GM21576 (cell line): ENCODE data around the gene PDK3.

ENCODE experiments used
- ATAC-seq: cut with Tn5 transposase; IDR thresholded peaks from one replicate; pipeline ENCODE4 v1.9.1; 2021; ENCODE audit warnings: mild to moderate bottlenecking, moderate library complexity; ENCODE audit not compliant: unreplicated experiment

Gene PDK3

GRCh38 chrX:24464836-24465531 lies at the start of gene PDK3:
Gene PDK3 (plus strand): TSS chrX:24465286. CDS start chrX:24465456, 170 bp downstream.
- peak; percentile 87 for ATAC-seq

- ATAC-seq: no peak
Measured at GRCh38 chrX:24415921-24416320, 49.2 kb upstream of the PDK3 start.

DNA sequence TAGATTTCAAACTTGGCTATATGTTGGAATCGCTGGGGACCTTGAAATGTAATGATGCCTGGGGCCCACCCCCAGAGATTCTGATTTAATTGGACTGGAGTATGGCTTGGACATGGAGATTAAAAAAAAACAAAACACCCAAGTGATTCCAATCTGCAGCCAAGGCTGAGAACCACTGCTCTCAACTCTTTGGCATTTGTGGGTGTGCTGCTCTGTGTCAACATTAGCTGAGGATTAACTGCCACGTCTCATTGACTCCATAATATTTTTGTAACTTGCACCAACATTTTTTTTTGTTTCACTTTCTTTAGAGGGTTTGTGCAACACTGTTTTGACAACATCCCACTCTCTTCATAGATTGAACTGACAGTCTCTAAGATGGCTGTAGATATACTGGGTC lies 41.1 kb upstream of the PDK3 start:
- ATAC-seq: no peak

GRCh38 chrX:24424948-24425347 lies 40.1 kb upstream of the PDK3 start:
- ATAC-seq: no peak

DNA sequence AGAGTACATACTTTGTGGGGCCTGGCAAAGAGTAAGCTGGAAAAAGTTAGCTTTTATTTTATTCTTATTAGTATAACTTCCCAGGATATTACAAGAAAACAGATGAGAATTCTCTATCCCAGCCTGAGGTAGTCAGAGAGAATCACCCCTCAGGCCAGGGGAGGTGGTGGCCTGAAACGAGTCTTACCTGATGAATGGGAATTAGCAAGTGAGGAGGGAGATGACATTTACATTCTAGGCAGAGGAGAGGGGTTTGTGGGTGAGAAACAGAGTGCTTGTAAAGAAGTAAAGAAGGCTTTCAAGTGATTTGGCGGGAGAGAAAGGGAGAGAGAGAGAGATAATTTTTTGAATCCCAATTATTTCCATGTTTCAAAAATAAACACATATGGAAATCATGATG lies 39.3 kb upstream of the PDK3 start:
- no peak for ATAC-seq

GRCh38 chrX:24426340-24426913 lies 38.7 kb upstream of the PDK3 start:
- ATAC-seq: no peak

DNA sequence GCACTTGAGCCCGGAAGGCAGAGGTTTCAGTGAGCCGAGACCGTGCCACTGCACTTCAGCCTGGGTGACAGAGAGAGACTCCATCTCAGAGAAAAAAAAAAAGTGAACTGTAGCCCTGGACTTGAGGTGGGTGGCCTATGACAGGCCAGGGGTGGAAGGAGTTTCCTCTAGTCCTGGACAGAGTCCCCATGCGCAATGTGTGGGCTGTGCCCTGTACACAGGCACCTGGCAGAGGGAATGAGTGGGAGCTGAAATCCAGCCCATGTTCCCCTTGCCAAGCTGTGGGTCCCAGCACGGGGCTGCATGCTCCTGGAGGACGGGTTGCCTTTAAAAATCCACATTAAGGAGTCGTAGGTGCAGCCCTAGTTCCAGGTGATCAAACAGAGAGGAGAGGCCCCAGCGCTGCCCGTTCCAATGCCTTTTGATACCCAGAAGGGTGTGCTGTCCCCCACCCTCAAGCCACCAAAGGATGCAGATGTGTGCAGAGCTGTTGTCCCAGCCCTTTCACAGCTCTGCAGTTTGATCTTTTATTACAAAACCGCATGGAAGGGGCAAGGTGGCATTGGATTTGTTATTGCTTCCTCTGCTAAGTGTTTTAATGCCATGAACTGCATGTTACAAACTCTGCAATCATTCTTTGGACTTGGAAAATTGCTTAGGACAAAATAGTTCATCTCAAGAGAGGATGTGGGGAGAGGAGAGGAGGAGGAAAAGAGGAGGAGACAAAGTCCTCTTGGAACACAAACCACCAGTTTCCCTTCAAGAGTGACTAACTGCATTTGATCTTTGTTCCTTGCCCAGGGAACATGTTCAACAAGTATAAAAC lies 38.0 kb upstream of the PDK3 start:
- ATAC-seq: no peak

DNA sequence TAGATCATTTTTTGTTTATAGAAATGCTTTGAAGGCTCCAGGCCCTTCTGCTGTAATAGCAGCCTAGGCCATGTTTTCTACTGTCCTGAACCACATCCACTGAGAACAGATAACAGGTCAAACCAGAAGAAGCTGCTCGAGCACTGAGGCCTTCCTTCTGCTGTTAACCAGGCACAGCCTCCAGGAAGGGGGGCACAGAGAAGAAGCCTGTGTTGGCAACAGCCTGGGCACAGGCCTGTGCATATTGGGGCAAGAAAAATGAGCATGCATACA lies 37.4 kb upstream of the PDK3 start:
- ATAC-seq: no peak

DNA sequence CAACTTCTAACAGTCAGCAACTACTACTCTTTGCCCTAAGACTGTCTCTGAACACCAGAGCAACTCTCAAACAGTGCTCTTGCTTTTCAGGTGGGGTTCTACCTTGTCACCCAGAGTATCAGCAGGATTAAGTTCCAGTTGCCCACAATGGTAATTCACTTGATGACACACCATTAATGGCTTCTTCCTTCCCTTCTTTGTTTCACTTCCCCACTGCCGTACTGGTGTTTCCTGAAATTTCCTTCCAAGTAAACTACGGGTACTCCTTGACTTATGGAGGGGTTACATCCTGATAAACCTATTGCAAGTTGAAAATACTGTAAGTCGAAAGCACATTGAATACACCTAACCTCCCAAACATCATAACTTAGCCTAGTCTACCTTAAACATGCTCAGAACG lies 36.6 kb upstream of the PDK3 start:
- no peak for ATAC-seq

GRCh38 chrX:24435060-24435459 lies 30.0 kb upstream of the PDK3 start:
- no peak for ATAC-seq

GRCh38 chrX:24443918-24444317 lies 21.2 kb upstream of the PDK3 start:
- no peak for ATAC-seq

DNA sequence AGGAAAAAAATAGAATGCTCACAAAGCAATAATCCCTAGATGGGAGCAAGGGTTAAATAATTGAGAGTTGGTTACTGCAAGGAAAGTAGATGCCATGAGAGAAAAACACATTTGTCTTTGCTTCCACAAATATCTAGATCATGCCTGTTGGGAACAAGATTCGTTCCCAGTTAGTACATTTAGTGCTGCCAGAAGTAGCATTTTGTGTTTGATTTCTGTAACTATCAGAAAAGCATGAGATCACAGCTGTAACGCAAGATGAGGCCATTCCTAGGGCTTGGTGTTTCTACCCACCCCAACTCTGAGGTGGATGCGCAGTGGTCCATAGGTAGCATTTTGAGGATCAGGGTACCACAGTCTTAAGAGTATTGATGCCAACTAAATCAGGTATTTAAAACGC lies 20.4 kb upstream of the PDK3 start:
- ATAC-seq: no peak

DNA sequence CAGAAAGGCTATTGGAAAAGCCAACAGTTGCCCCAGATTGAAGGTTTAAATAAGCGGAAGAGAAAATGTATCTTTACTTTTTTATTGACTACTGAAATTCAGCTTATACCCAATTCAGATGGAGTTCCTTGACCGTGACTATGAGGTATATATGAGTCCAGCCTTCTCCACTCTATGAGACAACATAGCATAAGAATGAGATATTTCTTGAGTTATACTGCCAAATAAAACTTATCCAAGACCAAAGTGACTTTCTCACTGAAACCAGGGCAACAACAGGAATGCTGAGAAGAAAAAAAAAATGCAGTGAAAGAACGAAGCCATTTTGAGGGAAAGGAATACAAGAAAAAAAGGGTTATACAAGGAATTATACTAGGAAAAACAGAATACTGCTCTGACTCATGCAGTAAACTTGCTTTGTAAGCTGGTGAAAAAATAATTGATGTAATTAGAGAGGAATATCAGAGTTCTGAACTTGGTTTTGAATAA lies 16.3 kb upstream of the PDK3 start:
- ATAC-seq: no peak

- ATAC-seq: no peak
Measured at GRCh38 chrX:24463077-24463476, 2.0 kb upstream of the PDK3 start.

- ATAC-seq: no peak
Measured at GRCh38 chrX:24464498-24464835, 619 bp upstream of the PDK3 start.

- no peak for ATAC-seq
Measured at GRCh38 chrX:24465532-24465865, 413 bp downstream of the PDK3 start.

DNA sequence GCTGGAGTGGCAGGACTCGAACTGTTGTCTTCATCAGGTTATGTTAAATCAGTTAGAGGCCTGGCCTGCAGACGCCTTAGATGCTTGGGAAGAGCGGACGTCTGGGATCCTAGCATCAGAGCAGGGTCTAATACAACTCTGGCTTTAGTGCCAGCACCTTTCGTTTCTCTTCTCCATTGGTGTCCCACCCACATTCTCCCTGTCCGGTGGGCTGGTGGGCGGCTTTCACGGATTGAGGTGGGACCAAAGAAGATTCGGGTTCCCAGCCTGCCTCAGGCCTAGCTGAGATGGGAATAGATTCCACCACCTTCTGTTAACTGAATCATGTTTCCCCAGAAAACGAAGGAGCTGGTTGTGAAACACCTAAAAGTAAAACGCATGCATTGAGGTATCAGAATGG lies 939 bp downstream of the PDK3 start:
- ATAC-seq: no peak

- ATAC-seq: no peak
Measured at GRCh38 chrX:24468245-24468644, 3.2 kb downstream of the PDK3 start.

DNA sequence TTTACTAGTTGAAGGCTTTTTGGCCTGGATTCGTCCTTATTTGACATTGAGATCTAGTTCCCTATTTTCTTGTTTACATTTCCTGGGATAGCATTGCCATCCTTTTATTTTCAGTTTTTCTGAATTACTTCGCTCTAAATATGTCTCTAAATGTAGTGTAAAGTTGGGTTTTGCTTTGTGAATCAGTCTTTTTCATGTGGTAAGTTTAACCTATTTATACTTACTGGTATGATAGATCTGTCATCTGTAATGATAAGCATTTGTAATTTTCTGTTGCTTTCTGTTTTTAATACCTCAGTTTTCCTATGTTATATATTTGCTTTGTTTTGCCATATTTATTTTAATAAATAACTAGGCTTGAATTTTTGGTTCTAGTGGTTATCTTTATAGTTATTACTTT lies 6.7 kb downstream of the PDK3 start:
- no peak for ATAC-seq

- no peak for ATAC-seq
Measured at GRCh38 chrX:24475480-24475879, 10.4 kb downstream of the PDK3 start.

GRCh38 chrX:24478509-24478908 lies 13.4 kb downstream of the PDK3 start:
- ATAC-seq: no peak

- ATAC-seq: peak; percentile 95
Measured at GRCh38 chrX:24479924-24480323, 14.8 kb downstream of the PDK3 start.
